Smooth muscle cell (in vitro differentiated cells): ENCODE results near the gene GAP43. TPM values are rescaled to one million over a fixed set of nuclear protein-coding genes. Genes with fewer than 3 reads are reported as not detected.

ENCODE experiments used
- DNase-seq: peaks from one replicate; lab custom pipeline; 2025; ENCODE audit not compliant: unreplicated experiment; lab: John Stamatoyannopoulos, UW
- H2AFZ ChIP-seq: fragments of 200-600 bp; sonication (generic); 2 replicates; pipeline ENCODE4 v1.6.0; 2016; ENCODE audit warnings: antibody characterized with exemption, low read depth, mild to moderate bottlenecking
- H3F3A ChIP-seq: fragments of 200-600 bp; sonication (generic); 2 replicates; pipeline ENCODE4 v1.6.0; 2017; ENCODE audit warnings: antibody characterized with exemption, low read depth
- H3K27ac ChIP-seq: fragments of 200-600 bp; sonication (generic); 2 replicates; pipeline ENCODE4 v1.5.1; 2016; ENCODE audit warnings: low read depth, mild to moderate bottlenecking
- H3K27me3 ChIP-seq: fragments of 200-600 bp; sonication (generic); 2 replicates; pipeline ENCODE4 v1.6.1; 2016; ENCODE audit warnings: low read depth, mild to moderate bottlenecking
- H3K36me3 ChIP-seq: fragments of 200-600 bp; sonication (generic); 2 replicates; pipeline ENCODE4 v1.5.1; 2016; ENCODE audit warnings: low read depth
- H3K4me1 ChIP-seq: fragments of 200-600 bp; sonication (generic); 2 replicates; pipeline ENCODE4 v1.5.1; 2016; ENCODE audit warnings: low read depth
- H3K4me2 ChIP-seq: fragments of 200-600 bp; sonication (generic); 2 replicates; pipeline ENCODE4 v1.6.0; 2016; ENCODE audit warnings: mild to moderate bottlenecking
- H3K4me3 ChIP-seq: fragments of 200-600 bp; sonication (generic); 2 replicates; pipeline ENCODE4 v1.5.1; 2016; ENCODE audit warnings: mild to moderate bottlenecking
- H3K79me2 ChIP-seq: fragments of 200-600 bp; sonication (generic); 2 replicates; pipeline ENCODE4 v1.6.0; 2016; ENCODE audit warnings: low read depth, mild to moderate bottlenecking
- H3K9ac ChIP-seq: fragments of 200-600 bp; sonication (generic); 2 replicates; pipeline ENCODE4 v1.6.0; 2016; ENCODE audit warnings: low read depth
- H3K9me3 ChIP-seq: fragments of 200-600 bp; sonication (generic); replicated peaks from 2 replicates; pipeline ENCODE4 v1.5.1; 2016; ENCODE audit warnings: low read depth
- H4K20me1 ChIP-seq: fragments of 200-600 bp; sonication (generic); 2 replicates; pipeline ENCODE4 v1.6.0; 2016; ENCODE audit warnings: low read depth
- CTCF ChIP-seq: fragments of 200-600 bp; sonication (generic); IDR thresholded peaks from 2 replicates; pipeline ENCODE4 v1.5.1; 2017; ENCODE audit warnings: borderline replicate concordance, mild to moderate bottlenecking, antibody characterized with exemption; ENCODE audit not compliant: insufficient read depth, poor library complexity, severe bottlenecking
- WGBS: methylation state at CpG from one replicate; pipeline ENCODE4 v1.1.7; 2016; ENCODE audit warnings: low lambda C conversion rate; 5-methylcytosine and 5-hydroxymethylcytosine counted together
- polyA plus RNA-seq: library from polyadenylated mRNA; unstranded; fragments of >200 nt; fragmentation: Nextera tagmentation; extraction: Ambion mirVana; gene quantifications from 2 replicates; pipeline ENCODE4 v1.2.1, GENCODE V29; 2016
- total RNA-seq: library from RNA; depleted of rRNA; stranded (reverse); fragments of >200 nt; gene quantifications from 2 replicates; pipeline ENCODE4 v1.2.3, GENCODE V29; 2014

Gene GAP43
- total and polyA plus RNA-seq, 2 experiments from 2014 or later = 5.3 to 11.7 TPM

- Histone ChIP-seq H3K9me3 (no peaks in the 10 kb centered on the region), H2AFZ (peak overlapping the region; percentile 42), H3K79me2 (no peaks in the 10 kb centered on the region), H3K9ac (no peak overlapping the region), H3K27ac (no peak overlapping the region), H3K4me3 (no peak overlapping the region), H3K4me2 (no peak overlapping the region), H4K20me1 (no peaks in the 10 kb centered on the region), H3K36me3 (no peaks in the 10 kb centered on the region), H3K4me1 (no peaks in the 10 kb centered on the region), H3F3A (no peaks in the 10 kb centered on the region), H3K27me3 (no peaks in the 10 kb centered on the region)
- WGBS = 79% methylated on average over 1 of the region's 1 CpG
- no peak for TF ChIP-seq CTCF
- DNase-seq = no peak
Observed at GRCh38 chr3:115758076-115758763, 134.9 kb downstream of the GAP43 start.

DNA sequence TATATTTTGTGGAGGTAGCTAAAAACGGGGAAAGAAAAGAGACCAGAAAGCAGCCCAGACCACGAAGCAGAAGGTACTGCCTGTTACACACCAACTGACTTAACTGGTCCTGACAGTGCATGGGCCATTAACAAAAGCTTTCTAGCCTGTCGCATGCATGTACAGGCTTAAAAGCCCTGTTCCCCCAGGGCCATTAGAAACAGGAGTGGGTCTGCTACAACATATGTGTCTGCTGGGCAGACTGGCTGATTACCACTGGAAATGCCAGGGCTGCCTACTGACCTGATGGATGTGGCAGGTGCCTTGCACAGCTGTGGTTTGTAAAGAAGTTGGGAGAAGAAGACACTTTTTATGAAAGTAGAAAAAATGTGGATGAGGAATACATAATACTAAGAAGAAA lies 137.4 kb downstream of the GAP43 start:
- Histone ChIP-seq H3F3A (no peaks in the 10 kb centered on the region), H4K20me1 (no peaks in the 10 kb centered on the region), H3K4me1 (no peaks in the 10 kb centered on the region), H3K27me3 (no peaks in the 10 kb centered on the region), H3K9me3 (no peaks in the 10 kb centered on the region), H3K27ac (no peak overlapping the region), H3K36me3 (no peaks in the 10 kb centered on the region), H3K9ac (no peak overlapping the region), H3K79me2 (no peaks in the 10 kb centered on the region), H3K4me3 (no peak overlapping the region), H3K4me2 (no peak overlapping the region), H2AFZ (no peak overlapping the region)
- 71% methylated on average over 3 of the region's 3 CpGs for WGBS
- TF ChIP-seq CTCF = no peak
- DNase-seq = no peak

GRCh38 chr3:115761927-115762305 lies 138.6 kb downstream of the GAP43 start:
- TF ChIP-seq CTCF = no peak
- Histone ChIP-seq H3K27ac (no peak overlapping the region), H2AFZ (no peak overlapping the region), H3K4me3 (no peak overlapping the region), H3K79me2 (no peaks in the 10 kb centered on the region), H3F3A (no peaks in the 10 kb centered on the region), H3K4me2 (no peak overlapping the region), H3K27me3 (no peaks in the 10 kb centered on the region), H3K36me3 (no peaks in the 10 kb centered on the region), H3K9me3 (no peaks in the 10 kb centered on the region), H3K4me1 (no peaks in the 10 kb centered on the region), H3K9ac (no peak overlapping the region), H4K20me1 (no peaks in the 10 kb centered on the region)
- DNase-seq = no peak
